ENCODE measurements around the gene SPECC1. TPM values are rescaled to one million over a fixed set of nuclear protein-coding genes. Genes with fewer than 3 reads are reported as not detected.

The SPECC1 gene
- total RNA-seq, 4 donors from 2014 or later = 44.5 to 87.9 (median 70.0) TPM

DNA sequence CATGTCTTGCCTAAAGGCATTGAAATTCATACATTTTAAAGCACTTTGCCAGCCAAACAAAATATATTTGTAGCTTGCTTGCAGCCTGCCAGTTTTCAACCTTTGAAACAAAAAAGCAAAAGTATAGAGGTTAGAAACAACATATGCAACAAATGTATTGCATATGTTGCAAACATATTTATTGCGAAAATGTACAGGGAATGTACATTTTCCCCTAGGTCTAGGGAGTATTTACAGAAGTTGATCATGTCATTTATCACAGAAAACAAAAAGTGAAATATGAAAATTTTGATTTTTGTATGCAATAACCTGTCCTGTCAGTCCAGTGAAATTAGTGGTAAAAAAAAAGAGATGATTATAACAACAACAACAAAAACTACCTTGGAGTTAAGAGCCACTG is 171.5 kb downstream of the SPECC1 start:
- TF ChIP-seq, protein P1, sequence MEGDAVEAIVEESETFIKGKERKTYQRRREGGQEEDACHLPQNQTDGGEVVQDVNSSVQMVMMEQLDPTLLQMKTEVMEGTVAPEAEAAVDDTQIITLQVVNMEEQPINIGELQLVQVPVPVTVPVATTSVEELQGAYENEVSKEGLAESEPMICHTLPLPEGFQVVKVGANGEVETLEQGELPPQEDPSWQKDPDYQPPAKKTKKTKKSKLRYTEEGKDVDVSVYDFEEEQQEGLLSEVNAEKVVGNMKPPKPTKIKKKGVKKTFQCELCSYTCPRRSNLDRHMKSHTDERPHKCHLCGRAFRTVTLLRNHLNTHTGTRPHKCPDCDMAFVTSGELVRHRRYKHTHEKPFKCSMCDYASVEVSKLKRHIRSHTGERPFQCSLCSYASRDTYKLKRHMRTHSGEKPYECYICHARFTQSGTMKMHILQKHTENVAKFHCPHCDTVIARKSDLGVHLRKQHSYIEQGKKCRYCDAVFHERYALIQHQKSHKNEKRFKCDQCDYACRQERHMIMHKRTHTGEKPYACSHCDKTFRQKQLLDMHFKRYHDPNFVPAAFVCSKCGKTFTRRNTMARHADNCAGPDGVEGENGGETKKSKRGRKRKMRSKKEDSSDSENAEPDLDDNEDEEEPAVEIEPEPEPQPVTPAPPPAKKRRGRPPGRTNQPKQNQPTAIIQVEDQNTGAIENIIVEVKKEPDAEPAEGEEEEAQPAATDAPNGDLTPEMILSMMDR (IDR thresholded peaks at IDR 0.05; ENCODE audit: low read depth) = no peak

DNA sequence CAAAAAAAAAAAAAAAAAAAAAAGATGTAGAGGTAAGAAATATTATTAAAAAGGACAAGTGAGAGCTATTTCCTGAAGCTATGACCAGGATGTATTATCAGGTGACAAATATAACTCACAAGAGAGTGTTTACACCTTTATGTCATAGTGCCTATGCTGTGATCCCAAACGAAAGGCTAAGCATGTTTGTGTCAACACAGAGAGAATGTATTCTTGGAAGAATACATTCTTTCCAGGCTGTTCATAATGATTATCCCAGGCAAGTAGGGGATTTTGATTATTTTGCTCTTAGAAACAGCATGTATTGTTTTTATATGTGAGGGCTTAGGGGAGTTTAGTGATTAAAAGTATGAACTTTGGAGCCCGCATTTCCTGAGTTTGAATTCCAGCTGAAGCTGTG is 175.0 kb downstream of the SPECC1 start:
- TF ChIP-seq, protein P1 (IDR thresholded peaks at IDR 0.05; ENCODE audit: low read depth) = no peak

DNA sequence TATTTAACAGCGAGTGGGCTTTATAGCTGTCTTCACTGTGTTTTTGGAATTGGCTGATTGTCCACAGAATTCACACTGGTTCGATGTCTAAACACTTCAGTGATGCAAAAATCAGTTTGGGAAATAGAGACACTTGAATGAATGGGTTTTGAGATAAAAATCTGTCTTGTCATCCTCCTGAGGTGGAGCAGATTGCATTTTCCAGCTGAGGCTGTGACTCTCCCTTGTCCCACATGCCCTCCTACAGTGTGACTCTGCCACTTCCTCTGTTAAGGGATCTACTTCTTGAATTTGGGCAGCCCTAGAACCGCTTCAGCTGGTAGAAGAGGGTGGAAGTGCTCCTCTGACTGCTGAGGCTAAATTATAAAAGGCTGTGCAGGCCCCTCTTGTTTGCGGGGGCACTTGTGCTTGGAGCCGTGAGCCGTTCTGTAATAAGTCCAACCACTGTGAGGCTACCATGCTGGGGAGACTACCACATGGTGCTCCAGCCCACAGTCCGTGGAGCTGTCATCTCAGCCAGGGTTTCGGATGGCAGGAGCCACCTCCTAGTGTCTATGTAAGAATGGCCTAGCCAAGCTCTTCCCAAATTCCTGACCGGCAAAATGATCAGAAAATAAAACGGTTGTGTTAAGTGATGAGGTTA is 175.9 kb downstream of the SPECC1 start:
- TF ChIP-seq, protein P1 (IDR thresholded peaks at IDR 0.05; ENCODE audit: low read depth) = no peak

- TF ChIP-seq, protein P1 (IDR thresholded peaks at IDR 0.05; ENCODE audit: low read depth) = no peak
Observed at GRCh38 chr17:20187049-20187448, 177.9 kb downstream of the SPECC1 start.

DNA sequence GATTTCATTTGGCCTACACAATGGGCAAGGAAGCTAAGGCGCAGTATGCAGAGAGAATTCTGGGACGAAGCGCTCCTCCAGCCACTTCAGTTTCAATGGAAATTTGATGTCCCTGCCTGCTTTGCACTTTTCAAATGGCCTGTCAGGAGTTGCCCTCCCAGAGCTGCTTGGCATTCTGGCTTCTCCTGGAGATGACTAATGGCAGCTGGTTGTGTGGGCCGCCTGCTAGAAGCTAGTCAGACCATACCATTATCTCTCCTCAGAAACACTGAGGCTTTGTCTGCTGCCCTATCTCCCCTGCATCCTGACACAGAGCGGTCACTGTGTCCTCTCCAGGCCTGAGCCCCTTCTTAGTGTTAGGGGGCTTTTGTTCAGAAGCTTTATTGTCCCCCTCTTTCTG is 180.1 kb downstream of the SPECC1 start:
- TF ChIP-seq, protein P1 (IDR thresholded peaks at IDR 0.05; ENCODE audit: low read depth) = no peak

GRCh38 chr17:20189979-20190378 is 180.8 kb downstream of the SPECC1 start:
- TF ChIP-seq, protein P1 (IDR thresholded peaks at IDR 0.05; ENCODE audit: low read depth) = no peak

DNA sequence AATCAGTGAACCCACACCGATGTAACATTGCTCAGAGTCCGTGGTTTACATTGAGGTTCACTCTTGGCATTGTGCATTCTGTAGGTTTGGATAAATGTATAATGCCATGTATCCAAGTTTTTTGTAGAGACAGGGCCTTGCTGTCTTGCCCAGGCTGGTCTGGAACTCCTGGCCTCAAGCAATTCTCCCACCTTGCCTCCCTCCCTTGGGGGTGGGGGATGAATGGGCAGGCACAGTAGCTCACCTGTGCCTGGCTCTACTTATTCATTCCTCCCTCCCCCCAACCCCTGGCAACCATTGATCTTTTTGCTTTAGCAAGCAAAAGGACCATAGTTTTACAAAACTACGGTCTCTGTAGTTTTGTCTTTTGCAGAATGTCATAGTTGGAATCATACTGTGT is 181.4 kb downstream of the SPECC1 start:
- TF ChIP-seq, protein P1 (IDR thresholded peaks at IDR 0.05; ENCODE audit: low read depth) = no peak

Measured in subcutaneous adipose tissue (tissue), 4 donors.